Transverse colon (tissue), 4 donors: Measurements from ENCODE around the gene PRRX2.

Source experiments
- CTCF ChIP-seq, 5 experiments: fragments of 200-600 bp in 3 of 5; fragments of 450-650 bp in 2 of 5; sonication (generic) in 3 of 5; IDR thresholded peaks; 1 replicate in 2 of 5; 2 replicates in 3 of 5; pipeline ENCODE4 v1.5.1; 2016 to 2017; ENCODE audit warnings: antibody characterized with exemption in 5 of 5, inconsistent platforms in 3 of 5, mild to moderate bottlenecking in 2 of 5, moderate library complexity in 1 of 5
- EP300 ChIP-seq: sonication (generic); formaldehyde crosslinking; IDR thresholded peaks from one replicate; pipeline ENCODE4 v1.6.1; 2017; ENCODE audit warnings: antibody characterized with exemption, low read depth
- POLR2A ChIP-seq: fragments of 450-650 bp; IDR thresholded peaks from one replicate; pipeline ENCODE4 v1.6.1; 2016; ENCODE audit warnings: antibody characterized with exemption, mild to moderate bottlenecking, moderate library complexity
- POLR2AphosphoS5 ChIP-seq, 3 donors: sonication (generic); formaldehyde crosslinking; IDR thresholded peaks; one replicate each; pipeline ENCODE4 v1.6.1; 2016; ENCODE audit warnings: antibody characterized with exemption in 3 of 3

DNA sequence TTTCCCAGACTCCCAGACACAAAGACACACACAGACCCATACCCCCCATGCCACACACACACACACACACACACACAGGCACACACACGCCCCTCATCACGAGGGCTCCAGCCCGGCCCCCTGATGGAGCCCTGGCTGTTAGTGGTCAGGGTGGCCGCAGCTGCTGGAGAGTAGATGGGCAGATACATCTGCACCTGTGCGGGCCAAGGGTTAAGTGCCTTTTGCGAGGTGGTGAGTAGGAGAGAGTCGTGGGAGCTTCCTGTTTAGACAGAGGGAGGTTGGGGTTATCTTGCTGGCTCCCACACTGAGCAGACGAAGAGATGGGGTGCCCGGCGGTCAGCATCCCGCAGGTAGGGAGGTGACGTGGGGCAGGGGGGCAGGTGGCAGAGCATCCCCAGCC, 8.2 kb downstream of the PRRX2 start:
- TF ChIP-seq POLR2A (no peak), CTCF (IDR thresholded peaks at IDR 0.05) (no peak), POLR2AphosphoS5 (IDR thresholded peaks at IDR 0.05) (no peak), EP300 (no peak)
